Transverse colon (tissue), 4 donors: Measurements from ENCODE around the gene PTPRN2. TPM values are rescaled to one million over a fixed set of nuclear protein-coding genes. Genes with fewer than 3 reads are reported as not detected.
"Not testable (repeated sequence)": the region's sequence is repeated elsewhere in the genome, so short reads cannot be mapped to it uniquely, and the experiment has no call there.

Experiments used
- DNase-seq: peaks from one replicate; pipeline ENCODE4 v3.0.0-alpha.2; 2019
- H3K27ac ChIP-seq, 4 donors: fragments of 200-600 bp; sonication (generic); 2 replicates each; pipeline ENCODE4 v1.5.1; 2016 to 2018; ENCODE audit warnings: inconsistent platforms in 4 of 4
- H3K27me3 ChIP-seq: fragments of 200-600 bp; sonication (generic); 2 replicates; pipeline ENCODE4 v1.5.1; 2017; ENCODE audit warnings: inconsistent platforms
- H3K36me3 ChIP-seq, 4 donors: fragments of 200-600 bp; sonication (generic); 2 replicates each; pipeline ENCODE4 v1.5.1; 2017 to 2019; ENCODE audit warnings: inconsistent platforms in 4 of 4
- H3K4me1 ChIP-seq, 4 donors: fragments of 200-600 bp; sonication (generic); 2 replicates each; pipeline ENCODE4 v1.5.1; 2017 to 2020; ENCODE audit warnings: inconsistent platforms in 4 of 4
- H3K4me3 ChIP-seq, 4 donors: fragments of 200-600 bp; sonication (generic); 1 replicate in 1 of 4; 2 replicates in 3 of 4; pipeline versions ENCODE4 v1.5.1 to v1.6.1; 2017 to 2019; ENCODE audit warnings: inconsistent platforms in 4 of 4
- H3K9me3 ChIP-seq, 2 donors: fragments of 200-600 bp; sonication (generic); 2 replicates each; pipeline ENCODE4 v1.5.1; 2017 to 2019; ENCODE audit warnings: inconsistent platforms in 2 of 2
- EP300 ChIP-seq: sonication (generic); formaldehyde crosslinking; IDR thresholded peaks from one replicate; pipeline ENCODE4 v1.6.1; 2017; ENCODE audit warnings: antibody characterized with exemption, low read depth
- POLR2A ChIP-seq: fragments of 450-650 bp; IDR thresholded peaks from one replicate; pipeline ENCODE4 v1.6.1; 2016; ENCODE audit warnings: antibody characterized with exemption, mild to moderate bottlenecking, moderate library complexity
- POLR2AphosphoS5 ChIP-seq, 3 donors: sonication (generic); formaldehyde crosslinking; IDR thresholded peaks; one replicate each; pipeline ENCODE4 v1.6.1; 2016; ENCODE audit warnings: antibody characterized with exemption in 3 of 3
- WGBS, 2 donors: methylation state at CpG; one replicate each; pipeline ENCODE4 v1.1.5; 2018; ENCODE audit warnings: low coverage in 1 of 2; 5-methylcytosine and 5-hydroxymethylcytosine counted together
- in situ Hi-C, 4 donors: fragments of 200-750 bp; cut with MboI; loops; one replicate each; pipeline versions ENCODE4 v1.15.0 to v1.15.1; 2017; ENCODE audit warnings: low sequenced_read_pairs in 3 of 4, low pct_ligation_motif_present in 1 of 4, low pct_unique_long_range_greater_than_20kb in 1 of 4
- intact Hi-C: fragments of 100-400 bp; cut with DNase I; formaldehyde crosslinking; loops from one replicate; pipeline ENCODE4 v1.15.1; 2023; ENCODE audit warnings: low total_unique reads
- total RNA-seq, 4 donors: library from RNA; depleted of rRNA; stranded (reverse); fragments of >200 nt; gene quantifications; one replicate each; pipeline ENCODE4 v1.1.0, GENCODE V29; 2016
- TF ChIP-seq, protein P1 (sequence below), 5 experiments: fragments of 200-600 bp in 3 of 5; fragments of 450-650 bp in 2 of 5; sonication (generic) in 3 of 5; IDR thresholded peaks; 1 replicate in 2 of 5; 2 replicates in 3 of 5; pipeline ENCODE4 v1.5.1; 2016 to 2017; ENCODE audit warnings: antibody characterized with exemption in 5 of 5, inconsistent platforms in 3 of 5, mild to moderate bottlenecking in 2 of 5, moderate library complexity in 1 of 5

The PTPRN2 gene
- total RNA-seq, 4 donors from 2014 or later = 15.4 to 31.1 (median 21.8) TPM

- TF ChIP-seq EP300 (no peak), POLR2AphosphoS5 (IDR thresholded peaks at IDR 0.05) (no peak), POLR2A (no peak)
- TF ChIP-seq, protein P1, sequence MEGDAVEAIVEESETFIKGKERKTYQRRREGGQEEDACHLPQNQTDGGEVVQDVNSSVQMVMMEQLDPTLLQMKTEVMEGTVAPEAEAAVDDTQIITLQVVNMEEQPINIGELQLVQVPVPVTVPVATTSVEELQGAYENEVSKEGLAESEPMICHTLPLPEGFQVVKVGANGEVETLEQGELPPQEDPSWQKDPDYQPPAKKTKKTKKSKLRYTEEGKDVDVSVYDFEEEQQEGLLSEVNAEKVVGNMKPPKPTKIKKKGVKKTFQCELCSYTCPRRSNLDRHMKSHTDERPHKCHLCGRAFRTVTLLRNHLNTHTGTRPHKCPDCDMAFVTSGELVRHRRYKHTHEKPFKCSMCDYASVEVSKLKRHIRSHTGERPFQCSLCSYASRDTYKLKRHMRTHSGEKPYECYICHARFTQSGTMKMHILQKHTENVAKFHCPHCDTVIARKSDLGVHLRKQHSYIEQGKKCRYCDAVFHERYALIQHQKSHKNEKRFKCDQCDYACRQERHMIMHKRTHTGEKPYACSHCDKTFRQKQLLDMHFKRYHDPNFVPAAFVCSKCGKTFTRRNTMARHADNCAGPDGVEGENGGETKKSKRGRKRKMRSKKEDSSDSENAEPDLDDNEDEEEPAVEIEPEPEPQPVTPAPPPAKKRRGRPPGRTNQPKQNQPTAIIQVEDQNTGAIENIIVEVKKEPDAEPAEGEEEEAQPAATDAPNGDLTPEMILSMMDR (IDR thresholded peaks at IDR 0.05) = no peak
- intact Hi-C loops (no loop called here), in situ Hi-C loops (no loop called here)
- H3K36me3 ChIP-seq = no peaks in the 10 kb centered on the region
- WGBS, 2 donors = 81 to 83% methylated on average over 19 of the region's 19 CpGs
- H3K4me3 ChIP-seq = no peak overlapping the region
- H3K27me3 ChIP-seq = peaks cover 43% of the 10 kb centered on the region
- no peak for DNase-seq
- H3K27ac ChIP-seq = no peak overlapping the region
- no peaks in the 10 kb centered on the region for H3K9me3 ChIP-seq
- no peaks in the 10 kb centered on the region for H3K4me1 ChIP-seq
Observed at GRCh38 chr7:157700231-157701005, 887.2 kb downstream of the PTPRN2 start.

- no peak overlapping the region for H3K27ac ChIP-seq
- peaks cover 52% of the 10 kb centered on the region for H3K27me3 ChIP-seq
- 39 to 73% methylated on average over 5 to 14 of the region's 14 CpGs for WGBS, 2 donors
- peak; percentile 7 for DNase-seq
- H3K4me1 ChIP-seq = no peaks in the 10 kb centered on the region
- no peaks in the 10 kb centered on the region for H3K9me3 ChIP-seq
- H3K4me3 ChIP-seq = no peak overlapping the region
- H3K36me3 ChIP-seq = no peaks in the 10 kb centered on the region
- in situ Hi-C loops (no loop called here), intact Hi-C loops (no loop called here)
- no peak for TF ChIP-seq POLR2AphosphoS5 (IDR thresholded peaks at IDR 0.05)
- TF ChIP-seq, protein P1 (IDR thresholded peaks at IDR 0.05) = no peak
Observed at GRCh38 chr7:157699357-157700013, 888.1 kb downstream of the PTPRN2 start.

- Histone ChIP-seq H3K27me3 (peaks cover 59% of the 10 kb centered on the region), H3K4me1 (peaks cover 0 to 12% (median 5%) of the 10 kb centered on the region in 4 donors)
- in situ Hi-C loops, intact Hi-C loops, H3K36me3 ChIP-seq, H3K4me3 ChIP-seq, H3K9me3 ChIP-seq, DNase-seq, H3K27ac ChIP-seq: not testable (repeated sequence)
- WGBS, 2 donors = 77% methylated on average over 3 of the region's 3 CpGs; no CpG with 5 or more reads in 1 of the 2 donors
Observed at GRCh38 chr7:157697287-157697686, 890.3 kb downstream of the PTPRN2 start.

DNA sequence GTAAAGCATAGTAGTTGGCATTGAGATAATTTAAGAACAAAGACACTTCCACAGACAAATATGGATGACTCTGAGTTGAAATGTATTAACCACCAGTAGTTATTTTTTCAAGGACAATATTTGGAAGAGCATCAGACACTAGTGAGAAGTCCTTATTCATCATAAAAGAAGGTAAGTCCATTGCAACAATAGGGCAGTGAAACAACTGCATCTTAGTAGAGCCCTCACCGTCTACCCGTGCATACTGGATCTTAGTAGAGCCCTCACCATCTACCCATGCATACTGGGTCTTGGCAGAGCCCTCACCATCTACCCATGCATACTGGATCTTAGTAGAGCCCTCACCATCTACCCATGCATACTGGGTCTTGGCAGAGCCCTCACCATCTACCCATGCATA lies 892.0 kb downstream of the PTPRN2 start:
- in situ Hi-C loops, H3K27ac ChIP-seq, DNase-seq, H3K9me3 ChIP-seq, H3K4me3 ChIP-seq, intact Hi-C loops, H3K36me3 ChIP-seq: not testable (repeated sequence)
- Histone ChIP-seq H3K4me1 (peaks cover 0 to 24% (median 18%) of the 10 kb centered on the region in 4 donors), H3K27me3 (peaks cover 72% of the 10 kb centered on the region)
- 73% methylated on average over 2 of the region's 2 CpGs; no CpG with 5 or more reads in 1 of the 2 donors for WGBS, 2 donors

DNA sequence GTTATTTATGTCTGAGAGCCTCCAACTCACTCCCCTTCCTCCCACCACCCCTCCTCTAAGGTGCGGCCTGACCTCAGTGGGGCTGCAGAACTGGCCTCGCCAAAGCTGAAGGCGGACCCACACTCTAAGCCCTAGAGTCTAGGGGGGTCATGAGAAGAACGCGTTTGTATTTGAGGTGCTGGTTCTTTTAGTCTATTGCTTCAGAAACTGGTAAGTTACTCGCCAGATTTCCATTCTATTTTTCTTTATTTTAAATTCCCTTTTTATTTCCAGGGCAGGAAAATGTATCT lies 893.3 kb downstream of the PTPRN2 start:
- WGBS, 2 donors = 17 to 37% methylated on average over 4 to 6 of the region's 6 CpGs
- no peak for DNase-seq
- H3K9me3 ChIP-seq = no peaks in the 10 kb centered on the region
- in situ Hi-C loops = no loop called here
- H3K27me3 ChIP-seq = peaks cover 77% of the 10 kb centered on the region
- TF ChIP-seq EP300 = no peak
- TF ChIP-seq, protein P1 (IDR thresholded peaks at IDR 0.05) = no peak
- no peak for TF ChIP-seq POLR2AphosphoS5 (IDR thresholded peaks at IDR 0.05)
- TF ChIP-seq POLR2A = no peak
- peaks cover 0 to 35% (median 30%) of the 10 kb centered on the region in 4 donors for H3K4me1 ChIP-seq
- no peak overlapping the region for H3K27ac ChIP-seq
- no peaks in the 10 kb centered on the region for H3K36me3 ChIP-seq
- intact Hi-C loops = no loop called here
- H3K4me3 ChIP-seq = no peak overlapping the region
